Adrenal gland (tissue), 12 donors: ENCODE data around the gene RIPOR3. TPM values are rescaled to one million over a fixed set of nuclear protein-coding genes. Genes with fewer than 3 reads are reported as not detected.

ENCODE experiments used
- DNase-seq, 7 donors: peaks; one replicate each; pipeline ENCODE4 v3.0.0-alpha.2; 2019 to 2020
- H3K27ac ChIP-seq, 5 donors: fragments of 200-600 bp; sonication (generic) in 4 of 5; 1 replicate in 3 of 5; 2 replicates in 2 of 5; pipeline versions ENCODE4 v1.5.1 to v1.8.0; 2016 to 2020; ENCODE audit warnings: mild to moderate bottlenecking in 1 of 5
- H3K27me3 ChIP-seq: fragments of 200-600 bp; 2 replicates; pipeline ENCODE4 v1.8.0; 2021
- H3K36me3 ChIP-seq, 2 donors: fragments of 200-600 bp; replicated peaks in 1 of 2; 1 replicate in 1 of 2; 2 replicates in 1 of 2; pipeline versions ENCODE4 v1.5.1 to v1.8.0; 2018 to 2022
- H3K4me1 ChIP-seq, 2 donors: fragments of 200-600 bp; replicated peaks in 1 of 2; 1 replicate in 1 of 2; 2 replicates in 1 of 2; pipeline versions ENCODE4 v1.5.1 to v1.8.0; 2018 to 2021
- H3K4me3 ChIP-seq, 4 donors: fragments of 200-600 bp; sonication (generic) in 3 of 4; one replicate each; pipeline ENCODE4 v1.5.1; 2016 to 2018
- H3K9me3 ChIP-seq, 3 donors: fragments of 200-600 bp; sonication (generic) in 1 of 3; replicated peaks in 1 of 3; 1 replicate in 2 of 3; 2 replicates in 1 of 3; pipeline versions ENCODE4 v1.5.1 to v1.8.0; 2016 to 2021
- CTCF ChIP-seq, 6 experiments: fragments of 450-650 bp in 4 of 6; fragments of 200-600 bp in 2 of 6; sonication (generic) in 1 of 6; IDR thresholded peaks; 1 replicate in 5 of 6; 2 replicates in 1 of 6; pipeline versions ENCODE4 v1.5.1 to v1.8.0; 2016 to 2021; ENCODE audit warnings: antibody characterized with exemption in 6 of 6, mild to moderate bottlenecking in 2 of 6, moderate library complexity in 1 of 6
- POLR2A ChIP-seq, 2 donors: fragments of 450-650 bp; IDR thresholded peaks; one replicate each; pipeline ENCODE4 v1.6.1; 2017; ENCODE audit warnings: antibody characterized with exemption in 2 of 2, mild to moderate bottlenecking in 2 of 2, moderate library complexity in 1 of 2
- WGBS, 4 donors: extraction: QIAGEN DNeasy Blood & Tissue Kit in 2 of 4; methylation state at CpG; one replicate each; pipeline versions ENCODE4 v1.1.5 to v1.1.7; 2013 to 2017; 5-methylcytosine and 5-hydroxymethylcytosine counted together
- intact Hi-C, 2 donors: fragments of 100-400 bp; cut with DNase I; formaldehyde crosslinking; loops; one replicate each; pipeline versions ENCODE4 v1.14.1 to v1.15.0; 2022 to 2023
- polyA plus RNA-seq, 3 donors: library from polyadenylated mRNA; stranded (reverse); fragments of 200-250 nt in 2 of 3; fragments of 350-450 nt in 1 of 3; fragmentation: Illumina TruSeq in 1 of 3; extraction: RNeasy Lipid Tissue Mini Kit (QIAGEN cat#74804) in 1 of 3; gene quantifications; one replicate each; pipeline ENCODE4 v1.2.3, GENCODE V29; 2013 to 2014
- total RNA-seq, 9 donors: library from RNA; depleted of rRNA in 4 of 9; stranded (reverse); fragments of >200 nt in 4 of 9; fragments of 120-200 nt in 1 of 9; fragmentation: NEBNext Ultra II Directional in 1 of 9; extraction: Animal tissue kit (Norgen Biotek cat#: 25700) in 1 of 9; gene quantifications; one replicate each; pipeline versions ENCODE4 v1.1.0 to v1.2.4, GENCODE V29; 2013 to 2023
- donor health status: healthy with polysubstance abuse.
- donor health status: Bipolar disorder and iron deficiency.
- donor health status: DM: yes; HTN: yes; CAD: no.
- donor health status: DM: no; HTN: no; CAD: no.
- donor health status: DM: no; HTN: no; CAD: no.
- donor health status: DM: yes; HTN: yes; CAD: no.

Gene RIPOR3
- total and polyA plus RNA-seq, 12 donors, result 3.4 to 135 (median 23.7) TPM

DNA sequence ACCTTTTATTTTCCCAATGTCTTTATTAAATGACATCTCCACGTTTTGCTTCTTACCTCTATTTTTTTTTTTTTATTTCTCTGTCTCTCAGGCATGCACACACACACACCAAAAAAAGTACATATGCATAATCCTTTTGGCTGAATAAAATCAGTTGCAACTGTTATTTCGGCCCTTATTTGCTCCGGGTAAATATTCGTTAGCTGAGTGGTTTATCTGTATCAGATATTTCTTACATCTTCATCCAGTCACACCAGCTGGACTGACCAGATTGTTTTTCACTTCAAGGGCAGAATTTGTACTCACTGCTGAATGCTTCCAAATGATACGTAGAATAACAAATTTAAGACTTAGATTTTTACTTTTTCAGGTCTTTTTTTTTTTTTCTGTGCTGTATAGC is 135.7 kb downstream of the RIPOR3 start:
- Histone ChIP-seq H3K4me1 (peaks cover 9 to 26% of the 10 kb centered on the region in 2 donors), H3K36me3 (no peaks in the 10 kb centered on the region), H3K27ac (peak overlapping the region in 3 of 5 donors; percentile 12 to 33 (median 14)), H3K27me3 (no peaks in the 10 kb centered on the region), H3K4me3 (no peak overlapping the region), H3K9me3 (no peaks in the 10 kb centered on the region)
- intact Hi-C loops, result no loop called here
- DNase-seq, result no peak
- WGBS, 4 donors, result 39 to 61% (median 55%) methylated on average over 5 of the region's 5 CpGs
- TF ChIP-seq POLR2A (IDR thresholded peaks at IDR 0.05), result no peak
- no peak for TF ChIP-seq CTCF (IDR thresholded peaks at IDR 0.05)

GRCh38 chr20:50554694-50555579 is 136.4 kb downstream of the RIPOR3 start:
- H3K27ac ChIP-seq, result no peak overlapping the region
- H3K9me3 ChIP-seq, result no peaks in the 10 kb centered on the region
- H3K36me3 ChIP-seq, result no peaks in the 10 kb centered on the region
- intact Hi-C loops, result no loop called here
- 82 to 93% (median 90%) methylated on average over 4 of the region's 4 CpGs for WGBS, 4 donors
- H3K4me1 ChIP-seq, result peaks cover 5 to 26% of the 10 kb centered on the region in 2 donors
- DNase-seq, result no peak
- no peaks in the 10 kb centered on the region for H3K27me3 ChIP-seq
- no peak for TF ChIP-seq POLR2A (IDR thresholded peaks at IDR 0.05)
- TF ChIP-seq CTCF (IDR thresholded peaks at IDR 0.05), result no peak
- H3K4me3 ChIP-seq, result no peak overlapping the region

DNA sequence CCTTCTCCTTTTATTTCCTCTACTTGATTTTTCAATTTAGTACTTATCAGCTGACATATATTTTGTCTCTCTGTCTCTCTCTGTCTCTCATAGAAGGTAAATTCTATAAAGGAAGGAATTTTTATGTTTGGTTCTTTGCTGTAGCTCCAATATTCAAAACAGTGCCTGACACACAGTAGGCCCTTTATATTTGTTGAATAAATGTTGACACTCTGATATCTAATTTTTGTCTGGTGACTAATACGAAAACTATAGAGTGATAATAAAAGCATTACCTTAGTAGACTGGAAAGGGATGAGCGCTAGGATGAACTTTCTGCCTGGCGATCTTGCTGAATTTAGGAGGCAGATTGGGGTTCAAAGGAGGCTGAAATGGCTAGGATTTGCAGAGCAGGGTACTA is 138.4 kb downstream of the RIPOR3 start:
- no peaks in the 10 kb centered on the region for H3K9me3 ChIP-seq
- intact Hi-C loops, result no loop called here
- no peak overlapping the region for H3K4me3 ChIP-seq

GRCh38 chr20:50551288-50551687 is 140.1 kb downstream of the RIPOR3 start:
- Histone ChIP-seq H3K27me3 (no peaks in the 10 kb centered on the region), H3K4me3 (no peak overlapping the region), H3K4me1 (peaks cover 5 to 51% of the 10 kb centered on the region in 2 donors), H3K27ac (no peak overlapping the region), H3K36me3 (no peaks in the 10 kb centered on the region), H3K9me3 (no peaks in the 10 kb centered on the region)
- TF ChIP-seq POLR2A (IDR thresholded peaks at IDR 0.05), result no peak
- no peak for TF ChIP-seq CTCF (IDR thresholded peaks at IDR 0.05)
- DNase-seq, result no peak
- WGBS, 4 donors, result 96 to 98% (median 97%) methylated on average over 4 of the region's 4 CpGs
- intact Hi-C loops, result no loop called here

More for the DNA sequence above, 138.4 kb downstream of the RIPOR3 start:
- 97 to 98% (median 97%) methylated on average over 3 of the region's 3 CpGs for WGBS, 4 donors
- Histone ChIP-seq H3K27ac (no peak overlapping the region), H3K27me3 (no peaks in the 10 kb centered on the region), H3K4me1 (peaks cover 5 to 34% of the 10 kb centered on the region in 2 donors), H3K36me3 (no peaks in the 10 kb centered on the region)
- DNase-seq, result no peak
- TF ChIP-seq CTCF (IDR thresholded peaks at IDR 0.05), result no peak
- no peak for TF ChIP-seq POLR2A (IDR thresholded peaks at IDR 0.05)
